ENCODE results near the gene HBG1. TPM values are rescaled to one million over a fixed set of nuclear protein-coding genes. Genes with fewer than 3 reads are reported as not detected.

HBG1 gene
- total RNA-seq, 1 experiment from 2014 or later, result not detected

GRCh38 chr11:5282628-5283027 lies 33.0 kb upstream of the HBG1 start:
- ChIA-PET POLR2A (ENCODE audit: unreplicated experiment) (no interaction called here), CTCF (no interaction called here)
- no peak overlapping the region for H3K9ac ChIP-seq (ENCODE audit: low read length)
- no peaks in the 10 kb centered on the region for H3K27me3 ChIP-seq (ENCODE audit: low read length)
- peaks cover 4% of the 10 kb centered on the region; the same call in 1 of the 2 replicates for H3K4me1 ChIP-seq (ENCODE audit: insufficient read depth, low read length)
- no peaks in the 10 kb centered on the region for H3K9me3 ChIP-seq (ENCODE audit: low read length)
- H3K9me2 ChIP-seq (replicated peaks; ENCODE audit: low read length), result no peaks in the 10 kb centered on the region
- no peaks in the 10 kb centered on the region for H3F3A ChIP-seq (ENCODE audit: low read length, unreplicated experiment)
- no TSS peak for BruUV-seq (replicated peaks)
- TF ChIP-seq EZH2phosphoT487 (IDR thresholded peaks at IDR 0.05; ENCODE audit: borderline replicate concordance, low read length) (no peak), CTCF (conservative IDR thresholded peaks at IDR 0.05; ENCODE audit: low read depth, low read length) (no peak), EZH2 (IDR thresholded peaks at IDR 0.05; ENCODE audit: low read length, unreplicated experiment) (no peak)
- no peaks in the 10 kb centered on the region for H4K20me1 ChIP-seq (ENCODE audit: low read length)
- H3K4me2 ChIP-seq (ENCODE audit: low read length), result no peak overlapping the region
- H3K4me3 ChIP-seq (ENCODE audit: low read length), result no peak overlapping the region
- intact Hi-C loops (cut with micrococcal nuclease), result no loop called here
- H3K27ac ChIP-seq (ENCODE audit: low read length), result no peak overlapping the region
- H3K79me2 ChIP-seq (ENCODE audit: low read length), result no peaks in the 10 kb centered on the region
- no peak overlapping the region for H2AFZ ChIP-seq (ENCODE audit: low read length)
- ATAC-seq (no peak), DNase-seq (no peak)
- no peaks in the 10 kb centered on the region for H3K36me3 ChIP-seq (ENCODE audit: low read depth, low read length)

GRCh38 chr11:5281596-5281995 lies 31.9 kb upstream of the HBG1 start:
- no peaks in the 10 kb centered on the region for H3K36me3 ChIP-seq (ENCODE audit: low read depth, low read length)
- CTCF ChIA-PET, result no interaction called here
- no peak overlapping the region for H3K9ac ChIP-seq (ENCODE audit: low read length)
- H3K27ac ChIP-seq (ENCODE audit: low read length), result no peak overlapping the region
- no peak overlapping the region for H2AFZ ChIP-seq (ENCODE audit: low read length)
- H4K20me1 ChIP-seq (ENCODE audit: low read length), result no peaks in the 10 kb centered on the region
- no peaks in the 10 kb centered on the region for H3K9me2 ChIP-seq (replicated peaks; ENCODE audit: low read length)
- H3K4me3 ChIP-seq (ENCODE audit: low read length), result no peak overlapping the region
- H3F3A ChIP-seq (ENCODE audit: low read length, unreplicated experiment), result no peaks in the 10 kb centered on the region
- intact Hi-C loops (cut with micrococcal nuclease), result no loop called here
- no peaks in the 10 kb centered on the region for H3K79me2 ChIP-seq (ENCODE audit: low read length)
- no peak for TF ChIP-seq EZH2 (IDR thresholded peaks at IDR 0.05; ENCODE audit: low read length, unreplicated experiment)
- TF ChIP-seq CTCF (conservative IDR thresholded peaks at IDR 0.05; ENCODE audit: low read depth, low read length), result no peak
- no peak for TF ChIP-seq EZH2phosphoT487 (IDR thresholded peaks at IDR 0.05; ENCODE audit: borderline replicate concordance, low read length)
- ATAC-seq, result no peak
- no peak for DNase-seq
- no TSS peak for BruUV-seq (replicated peaks)
- H3K4me1 ChIP-seq (ENCODE audit: insufficient read depth, low read length), result peaks cover 4% of the 10 kb centered on the region; the same call in 1 of the 2 replicates
- no peaks in the 10 kb centered on the region for H3K27me3 ChIP-seq (ENCODE audit: low read length)
- POLR2A ChIA-PET (ENCODE audit: unreplicated experiment), result no interaction called here
- H3K9me3 ChIP-seq (ENCODE audit: low read length), result no peaks in the 10 kb centered on the region
- H3K4me2 ChIP-seq (ENCODE audit: low read length), result no peak overlapping the region

GRCh38 chr11:5280582-5281102 lies 31.0 kb upstream of the HBG1 start:
- no TSS peak for BruUV-seq (replicated peaks)
- H2AFZ ChIP-seq (ENCODE audit: low read length), result no peak overlapping the region
- DNase-seq, result peak; percentile 95
- no peaks in the 10 kb centered on the region for H3F3A ChIP-seq (ENCODE audit: low read length, unreplicated experiment)
- no peaks in the 10 kb centered on the region for H4K20me1 ChIP-seq (ENCODE audit: low read length)
- ATAC-seq, result peak; percentile 96
- H3K9me2 ChIP-seq (replicated peaks; ENCODE audit: low read length), result no peaks in the 10 kb centered on the region
- no peak overlapping the region for H3K27ac ChIP-seq (ENCODE audit: low read length)
- TF ChIP-seq EZH2phosphoT487 (IDR thresholded peaks at IDR 0.05; ENCODE audit: borderline replicate concordance, low read length), result no peak
- no peak for TF ChIP-seq EZH2 (IDR thresholded peaks at IDR 0.05; ENCODE audit: low read length, unreplicated experiment)
- TF ChIP-seq CTCF (conservative IDR thresholded peaks at IDR 0.05; ENCODE audit: low read depth, low read length), result no peak
- no peak overlapping the region for H3K4me2 ChIP-seq (ENCODE audit: low read length)
- intact Hi-C loops (cut with micrococcal nuclease), result no loop called here
- H3K9me3 ChIP-seq (ENCODE audit: low read length), result no peaks in the 10 kb centered on the region
- no peak overlapping the region for H3K4me3 ChIP-seq (ENCODE audit: low read length)
- H3K79me2 ChIP-seq (ENCODE audit: low read length), result no peaks in the 10 kb centered on the region
- H3K27me3 ChIP-seq (ENCODE audit: low read length), result no peaks in the 10 kb centered on the region
- no peaks in the 10 kb centered on the region for H3K36me3 ChIP-seq (ENCODE audit: low read depth, low read length)
- H3K9ac ChIP-seq (ENCODE audit: low read length), result no peak overlapping the region
- POLR2A ChIA-PET (ENCODE audit: unreplicated experiment), result no interaction called here
- H3K4me1 ChIP-seq (ENCODE audit: insufficient read depth, low read length), result peaks cover 4% of the 10 kb centered on the region; the same call in 1 of the 2 replicates
- CTCF ChIA-PET, result no interaction called here
